HG03571 (cell line): ENCODE data around the gene FAP.

Experiments
- ATAC-seq: cut with Tn5 transposase; IDR thresholded peaks from one replicate; pipeline ENCODE4 v1.9.1; 2021; ENCODE audit not compliant: unreplicated experiment

Gene FAP

DNA sequence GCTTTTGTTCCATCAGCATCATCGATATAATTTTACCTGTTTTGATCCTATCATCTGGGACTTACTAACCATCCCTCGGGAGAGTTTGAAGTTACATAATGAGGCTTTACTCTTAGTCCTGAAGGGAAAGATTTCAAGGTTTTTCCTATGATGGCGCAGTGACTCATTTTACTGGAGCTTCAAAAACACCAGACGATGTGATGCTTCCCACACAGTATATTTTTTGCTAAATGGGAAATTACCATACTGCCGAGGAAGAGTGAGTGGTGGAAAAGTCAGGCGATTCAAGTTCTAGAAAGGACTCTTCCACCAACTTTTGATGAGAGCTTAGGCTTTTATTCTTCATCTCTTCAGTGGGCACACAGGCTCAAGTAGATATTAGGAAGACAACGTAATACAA lies 46.6 kb downstream of the FAP start:
- no peak for ATAC-seq

DNA sequence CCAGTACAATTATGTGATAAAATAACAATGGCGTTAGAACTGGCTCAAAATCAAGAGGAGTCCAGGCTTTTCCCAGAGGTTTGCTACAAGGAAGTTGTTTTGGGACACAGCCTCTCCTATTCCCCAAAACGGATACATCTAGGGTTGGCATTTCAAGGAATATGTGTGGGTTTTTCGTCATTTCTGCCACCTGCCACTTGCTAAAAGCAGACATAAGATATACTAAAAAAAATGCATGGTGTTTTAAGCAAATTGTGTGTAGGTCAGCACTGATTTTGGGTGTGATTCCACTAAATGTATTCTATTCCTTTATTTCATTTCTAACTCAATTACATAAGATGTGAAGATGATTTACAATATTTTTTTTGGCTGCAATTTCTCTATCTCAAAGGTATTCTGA lies 54.8 kb downstream of the FAP start:
- ATAC-seq, result no peak

DNA sequence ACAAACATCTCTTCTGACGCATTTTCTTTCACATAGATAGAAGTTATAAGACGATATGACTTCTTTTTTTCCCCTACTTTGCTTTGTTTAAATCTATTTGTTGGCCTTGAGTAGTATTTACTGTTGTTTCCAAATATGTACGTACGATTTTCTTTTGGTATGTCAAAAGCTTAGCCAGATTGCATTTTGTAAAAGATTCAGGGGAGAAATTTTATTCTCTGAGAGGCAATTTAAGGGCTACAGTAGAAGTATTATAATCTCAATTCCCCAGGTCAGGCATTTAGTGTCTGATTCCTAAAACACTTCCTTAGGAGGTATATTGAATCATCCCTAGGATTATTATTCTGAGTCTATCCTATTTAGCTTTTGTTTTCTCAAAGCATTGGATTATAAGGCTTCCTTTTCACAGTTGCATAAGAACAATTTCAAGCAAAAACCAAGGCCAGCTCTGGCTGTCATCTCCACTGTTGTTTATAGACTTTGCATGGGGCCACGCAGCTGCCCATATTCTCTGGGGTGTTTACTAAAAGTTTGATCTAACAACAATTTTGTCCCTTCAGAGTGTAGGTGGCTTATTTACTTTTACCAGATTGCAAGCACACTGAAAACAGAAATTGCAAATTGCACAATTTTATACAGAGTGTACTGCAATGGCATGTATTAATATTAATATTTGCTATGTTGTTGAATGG lies 57.6 kb downstream of the FAP start:
- no peak for ATAC-seq

DNA sequence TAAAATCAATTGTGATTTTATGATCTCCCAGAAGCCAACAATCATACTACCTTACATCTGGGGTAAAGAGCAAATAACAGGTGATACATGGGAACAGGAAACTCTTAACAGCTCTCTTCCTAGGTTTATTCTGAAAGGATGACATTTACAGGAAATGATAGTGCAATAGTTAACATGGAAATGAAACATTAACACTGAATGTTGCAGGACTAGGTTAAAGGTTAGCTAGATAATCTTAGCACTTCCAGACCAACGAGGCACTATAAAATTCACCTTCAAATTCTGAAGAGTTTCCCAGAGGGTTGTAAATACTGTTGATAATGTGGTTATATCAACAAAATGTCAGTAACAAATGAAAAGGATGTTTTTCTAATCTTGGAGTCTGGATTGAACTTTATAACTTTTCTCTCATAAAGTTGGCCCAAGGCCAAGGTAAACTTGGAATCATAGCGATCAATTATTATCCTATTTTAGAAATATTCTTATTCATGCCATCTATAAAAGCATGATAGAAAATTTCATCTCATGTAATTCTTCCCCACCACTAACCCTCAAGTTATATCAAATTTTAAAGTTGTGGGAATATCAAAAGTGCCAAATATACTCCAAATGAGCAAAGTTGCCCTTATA lies 58.3 kb downstream of the FAP start:
- no peak for ATAC-seq

DNA sequence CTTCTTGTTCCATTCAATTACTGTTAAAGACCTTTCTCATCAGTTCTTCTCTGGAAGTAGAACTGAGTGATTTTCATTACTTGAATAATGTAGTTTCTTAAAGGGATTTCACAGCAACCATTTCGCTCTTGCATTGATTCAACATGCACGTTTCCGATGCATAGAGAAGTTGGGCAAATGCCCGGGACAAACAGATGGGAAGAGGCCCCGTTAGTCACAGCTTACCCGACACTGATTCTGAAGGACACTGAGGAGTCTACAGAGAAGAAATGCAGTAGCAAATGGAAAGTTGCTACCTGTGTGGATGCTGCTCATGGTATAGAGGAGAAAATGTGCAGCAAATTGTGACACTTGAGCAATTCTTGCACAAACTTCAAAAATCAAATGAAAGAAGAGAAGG lies 58.9 kb downstream of the FAP start:
- no peak for ATAC-seq

DNA sequence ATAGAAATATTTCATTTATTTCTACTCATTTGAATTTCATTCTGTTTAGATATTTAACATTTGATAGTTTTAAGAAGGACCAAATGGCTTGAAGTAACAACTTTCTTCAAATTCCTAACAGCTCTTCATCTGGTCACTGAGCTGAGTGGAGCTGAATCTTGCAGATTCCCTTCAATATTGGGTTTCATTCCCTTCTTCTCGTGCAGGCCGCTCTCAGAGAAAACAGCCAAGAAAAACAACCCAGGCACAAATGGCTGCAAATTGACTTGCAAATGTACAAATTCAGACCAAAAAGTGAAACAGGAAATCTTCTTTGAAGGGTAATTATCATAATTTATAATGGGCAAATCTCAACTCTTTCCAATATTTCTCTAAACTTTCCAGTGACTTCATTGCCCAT lies 60.9 kb downstream of the FAP start:
- ATAC-seq, result no peak

DNA sequence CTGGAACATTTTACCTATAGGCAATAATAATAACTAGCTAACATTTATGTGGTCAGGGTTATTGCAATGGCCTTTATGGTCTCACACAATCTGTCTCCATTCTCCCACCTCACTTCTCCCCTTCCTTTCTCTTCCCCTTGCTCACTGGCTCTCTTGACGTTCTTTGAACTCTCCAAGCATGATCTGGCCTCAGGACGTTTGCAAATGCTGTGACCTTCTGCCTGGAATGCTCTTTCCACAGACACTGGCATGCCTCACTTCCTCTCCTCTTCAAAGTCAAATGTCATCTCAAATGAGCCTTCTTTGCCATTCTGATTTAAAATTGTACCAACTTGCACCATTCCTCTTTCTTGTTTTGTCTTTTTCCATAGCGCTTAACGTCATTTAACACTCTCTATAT lies 65.9 kb downstream of the FAP start:
- no peak for ATAC-seq

DNA sequence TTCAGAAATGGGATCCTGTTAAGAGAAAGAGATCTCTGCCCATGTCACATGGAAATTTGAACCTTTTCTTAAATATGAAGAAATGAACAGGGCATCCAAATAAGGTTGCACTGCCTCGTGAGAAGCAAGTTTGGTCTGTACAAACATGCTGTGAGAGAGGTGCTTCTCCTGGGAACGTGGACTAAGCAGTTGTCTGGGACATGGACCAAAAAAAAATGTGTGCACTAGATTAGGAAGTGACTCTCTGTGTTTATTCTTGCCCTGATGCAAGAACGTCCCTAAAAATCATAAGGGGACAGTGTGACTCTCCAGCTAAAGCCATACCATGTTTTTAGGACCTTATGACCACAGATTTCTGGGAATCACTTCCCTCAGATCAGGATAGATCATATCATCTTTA lies 67.5 kb downstream of the FAP start:
- ATAC-seq, result no peak

DNA sequence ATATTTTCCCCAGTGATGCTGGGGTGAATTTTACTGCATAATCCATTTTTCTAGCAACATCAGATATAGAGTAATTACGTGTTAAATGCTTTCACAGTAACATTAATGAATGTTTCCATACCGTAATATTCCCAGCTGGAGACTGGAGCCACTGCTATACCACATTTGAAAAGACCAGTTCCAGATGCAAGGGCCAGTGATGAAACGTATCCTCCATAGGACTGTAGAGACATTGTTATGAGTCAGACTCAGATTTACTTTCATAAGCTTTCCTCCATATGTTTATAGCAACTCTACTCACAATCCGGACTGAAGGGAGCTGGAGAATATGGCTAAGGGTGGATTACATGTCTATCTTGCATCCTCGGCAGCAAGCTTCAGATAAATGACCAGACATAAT lies 68.5 kb downstream of the FAP start:
- no peak for ATAC-seq

DNA sequence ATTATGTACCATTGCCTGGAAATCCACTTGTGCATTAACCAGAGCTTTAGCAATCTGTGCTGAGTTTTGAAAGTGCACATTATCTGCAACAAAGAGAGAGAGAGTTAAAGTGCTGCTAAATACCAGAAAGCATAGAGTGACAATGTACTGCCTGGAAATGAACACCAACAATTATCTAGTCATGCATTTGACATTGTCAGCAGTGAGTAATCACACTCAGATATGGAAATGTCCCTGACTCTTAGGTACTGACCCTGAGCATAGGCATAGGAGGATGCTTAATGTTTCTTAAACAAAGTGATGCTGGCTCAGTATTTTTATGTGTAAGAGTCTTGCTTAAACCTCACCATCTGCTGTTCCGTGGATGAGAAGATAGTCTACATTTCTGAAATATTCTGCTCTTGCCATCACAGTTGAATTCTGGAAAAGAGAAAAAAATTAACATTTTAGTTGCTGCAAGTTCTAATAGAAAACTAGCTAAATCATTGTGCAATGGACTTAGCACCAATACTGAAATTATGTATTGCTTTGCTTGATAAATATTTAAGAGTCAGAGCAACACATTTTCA lies 70.4 kb downstream of the FAP start:
- ATAC-seq, result no peak

DNA sequence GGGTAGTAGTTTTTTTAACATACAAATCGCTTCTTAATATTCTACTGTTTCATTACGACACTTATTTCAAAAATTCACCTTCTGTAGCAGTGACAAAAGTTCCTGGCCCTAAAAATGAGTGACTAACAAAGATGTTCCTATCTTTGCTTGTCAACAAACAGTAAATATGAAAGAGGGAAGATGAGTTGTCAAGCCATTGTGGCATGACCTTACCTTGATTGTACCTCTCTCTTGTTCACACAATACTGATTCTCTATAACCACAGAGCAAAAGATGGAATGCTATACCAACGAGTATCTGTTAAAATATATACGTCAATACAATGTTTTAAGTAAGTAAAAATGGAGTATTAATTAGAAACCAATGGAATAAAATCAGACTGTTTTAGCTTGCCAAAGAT lies 76.5 kb downstream of the FAP start:
- ATAC-seq, result no peak

DNA sequence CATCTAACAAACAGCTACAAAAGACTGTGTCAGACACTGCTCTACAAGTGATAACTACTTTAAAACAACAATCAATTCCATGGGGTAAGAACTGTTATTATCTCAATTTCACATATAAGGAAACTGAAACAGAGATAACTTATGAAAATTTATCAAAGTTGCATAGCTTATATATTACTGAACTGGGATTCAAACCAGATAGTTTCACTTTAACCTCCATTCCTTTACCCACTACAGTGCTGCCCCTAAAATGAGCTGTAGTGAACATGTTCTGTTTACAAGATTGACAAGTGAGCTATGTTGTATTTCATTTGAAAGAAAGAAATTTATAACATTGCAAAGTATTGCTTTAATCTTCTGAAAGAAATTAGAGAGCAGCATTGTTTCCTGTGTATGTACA lies 77.1 kb downstream of the FAP start:
- no peak for ATAC-seq

DNA sequence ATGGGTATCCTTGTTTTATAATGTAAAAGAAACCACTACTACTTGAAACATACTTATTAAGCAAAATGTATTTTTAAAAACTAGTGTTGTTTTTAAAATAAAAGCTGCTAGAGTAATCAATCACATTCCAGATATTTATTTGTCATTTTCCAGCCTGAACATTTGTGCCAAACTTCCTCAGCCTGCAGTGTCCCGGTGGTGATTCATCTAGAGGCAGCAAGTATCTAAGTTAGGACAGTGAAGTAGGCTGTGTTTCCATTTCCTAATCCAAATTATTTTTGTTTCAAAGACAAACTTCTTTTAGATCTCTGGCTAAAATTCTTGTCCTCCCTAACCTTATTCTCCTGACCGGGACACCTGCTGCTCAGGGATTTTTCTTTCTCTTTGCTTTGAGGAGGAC lies 78.4 kb downstream of the FAP start:
- no peak for ATAC-seq

DNA sequence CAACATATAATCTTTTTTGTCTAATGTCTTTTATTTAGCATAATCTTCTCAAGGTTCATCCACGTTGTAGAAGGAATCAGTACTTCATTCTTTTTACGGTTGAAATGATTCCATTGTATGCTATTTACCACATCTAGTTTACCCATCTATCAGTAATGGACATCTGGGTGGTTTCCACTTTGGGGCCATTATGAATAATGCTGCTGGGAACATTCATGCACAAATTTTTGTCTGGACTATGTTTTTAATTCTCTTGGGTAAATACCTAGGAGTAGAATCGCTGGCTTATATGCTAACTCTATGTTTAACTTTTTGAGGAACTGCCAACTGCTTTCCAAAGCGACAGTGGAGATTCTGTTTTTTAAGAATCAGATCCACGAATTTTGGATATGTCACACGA lies 83.8 kb downstream of the FAP start:
- no peak for ATAC-seq

DNA sequence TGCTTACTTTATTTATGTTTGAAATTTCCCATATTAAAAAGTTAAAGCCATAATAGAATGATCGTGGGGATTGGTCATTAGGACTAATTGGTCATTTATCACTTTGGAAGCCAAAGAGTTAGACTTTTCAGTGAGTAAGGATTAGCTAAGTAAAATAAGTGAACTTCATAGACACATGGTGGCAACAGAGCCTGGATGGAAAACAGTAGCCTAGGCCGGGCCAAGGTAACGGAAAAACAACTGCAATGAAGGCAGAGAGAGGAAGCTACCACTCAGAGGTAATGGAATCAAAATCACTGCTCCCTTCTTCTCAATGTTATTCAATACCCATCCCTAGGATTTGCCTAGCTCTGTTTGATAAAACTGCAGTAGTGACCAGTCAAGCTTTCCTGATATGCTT lies 87.1 kb downstream of the FAP start:
- ATAC-seq, result no peak

DNA sequence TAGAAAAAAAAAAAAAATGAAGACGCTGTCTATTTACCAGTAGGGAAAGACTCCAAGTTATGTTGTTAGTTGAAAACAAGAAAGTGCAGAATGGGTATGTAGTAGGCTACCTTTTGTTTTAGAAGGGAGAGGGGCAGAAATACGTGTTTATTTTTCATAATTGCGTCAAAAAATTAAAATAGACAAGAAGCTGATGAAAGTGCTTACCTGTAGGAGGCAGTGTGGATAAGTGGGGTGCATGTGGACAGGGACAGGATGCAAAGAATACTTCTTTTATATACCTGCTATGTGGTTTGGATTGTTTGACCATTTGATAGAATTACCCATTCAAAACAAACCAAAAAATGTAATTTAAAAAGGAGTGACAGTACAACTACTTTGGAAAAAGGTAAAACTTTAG lies 88.2 kb downstream of the FAP start:
- no peak for ATAC-seq

DNA sequence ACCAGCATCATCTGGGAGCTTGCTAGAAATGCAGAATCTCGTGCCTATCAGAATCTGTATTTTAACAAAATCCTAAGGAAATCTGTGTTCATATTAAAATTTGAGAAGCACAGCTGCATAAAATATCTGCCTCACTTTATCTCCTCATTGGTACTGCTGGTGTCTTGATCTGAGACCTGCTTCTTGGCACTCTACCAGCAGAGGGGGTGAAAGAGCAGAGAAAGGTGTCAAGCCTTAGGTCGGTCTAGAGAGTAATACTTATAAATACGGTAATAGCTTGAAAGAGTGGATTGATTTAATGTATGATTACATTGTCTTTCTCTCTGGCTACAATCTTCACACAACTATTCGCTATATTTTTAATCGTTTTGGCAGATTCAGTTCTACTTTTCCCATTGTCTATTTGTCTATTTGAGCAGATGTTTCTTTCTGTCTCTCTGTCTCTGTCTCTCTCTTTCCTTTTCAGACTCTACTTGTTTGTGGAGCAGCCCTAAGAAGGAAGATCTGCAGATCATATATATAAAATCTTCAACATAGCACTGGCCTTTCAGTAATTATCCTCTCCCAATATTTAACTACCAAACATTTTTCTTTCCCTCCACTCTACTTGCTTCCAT lies 89.5 kb downstream of the FAP start:
- peak; percentile 90 for ATAC-seq

DNA sequence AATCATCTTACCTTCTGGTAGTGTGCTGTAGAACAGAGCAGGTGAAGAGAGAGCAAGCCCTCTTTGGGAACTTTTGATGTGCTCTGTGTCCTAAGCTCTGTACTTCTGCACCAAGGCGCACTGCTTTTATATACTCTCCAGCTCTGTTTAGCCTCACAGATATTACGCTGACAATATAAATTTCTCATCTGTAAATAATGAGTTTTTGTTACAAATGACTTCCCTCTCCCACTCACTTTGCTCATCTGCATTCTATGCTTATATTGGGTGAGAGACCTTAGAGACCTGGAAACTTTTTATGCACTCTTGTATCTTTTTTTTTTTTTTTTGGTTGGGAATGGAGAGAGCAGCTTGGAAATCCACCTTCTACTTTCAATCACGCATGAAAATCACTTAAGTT lies 91.1 kb downstream of the FAP start, which contains the start of gene GCG:
TSS of gene GCG (minus strand) at position 101 of the 400 bp plus-strand sequence. CDS start 3,069 bp downstream, outside the sequence.
- no peak for ATAC-seq

DNA sequence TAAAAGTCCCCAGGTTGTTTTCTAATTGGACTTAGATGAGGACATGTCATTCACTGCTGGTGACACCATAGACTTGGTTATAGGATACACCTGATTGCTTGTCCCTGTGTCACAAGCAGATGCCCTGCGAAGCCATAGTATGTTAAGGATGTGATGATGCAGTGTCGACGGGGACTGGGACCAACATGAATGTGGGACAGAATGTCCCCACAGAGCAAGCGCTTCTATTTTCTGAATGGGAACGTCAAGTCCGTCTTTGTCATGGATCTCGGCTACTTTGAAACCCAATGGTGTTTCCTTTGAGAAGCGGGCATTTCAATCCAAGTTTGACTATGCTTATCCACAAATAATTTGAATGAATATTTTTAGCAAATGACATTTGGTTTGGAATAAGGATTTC lies 93.3 kb downstream of the FAP start:
- ATAC-seq, result no peak

DNA sequence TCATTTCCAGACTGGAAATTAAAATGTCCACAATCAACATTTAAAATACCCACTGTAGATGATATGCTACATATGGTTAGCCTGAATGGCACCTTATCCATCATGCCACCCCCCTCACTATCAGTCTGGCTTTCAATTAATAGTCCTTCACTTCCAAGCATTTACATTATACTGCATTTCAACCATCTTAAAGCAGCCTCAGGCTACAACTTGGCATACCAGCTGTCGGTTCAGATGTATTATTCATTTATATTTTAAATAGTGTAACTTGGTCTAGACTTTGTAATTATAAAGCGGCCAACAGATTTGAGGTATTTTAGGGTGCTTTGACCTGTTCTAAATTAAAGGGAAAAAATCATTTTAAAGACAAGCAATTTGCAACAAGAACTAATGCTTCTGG lies 93.8 kb downstream of the FAP start:
- no peak for ATAC-seq

DNA sequence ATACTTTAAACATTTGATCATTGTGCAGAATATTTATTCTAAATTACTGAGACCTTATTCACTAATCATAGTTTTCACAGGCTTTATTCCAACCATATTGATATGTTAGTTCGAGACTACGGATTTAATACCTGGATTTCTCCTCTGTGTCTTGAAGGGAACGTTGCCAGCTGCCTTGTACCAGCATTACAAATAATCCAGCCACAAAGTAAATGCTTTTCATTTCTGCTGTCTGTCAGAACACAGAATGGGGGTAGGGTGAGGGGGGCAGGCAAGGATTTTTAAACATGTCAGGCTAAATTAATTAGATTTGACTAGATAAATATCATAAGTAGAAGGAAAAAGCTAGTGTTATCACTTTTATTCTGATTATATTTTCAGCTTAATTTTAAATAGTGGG lies 94.3 kb downstream of the FAP start:
- ATAC-seq, result no peak

DNA sequence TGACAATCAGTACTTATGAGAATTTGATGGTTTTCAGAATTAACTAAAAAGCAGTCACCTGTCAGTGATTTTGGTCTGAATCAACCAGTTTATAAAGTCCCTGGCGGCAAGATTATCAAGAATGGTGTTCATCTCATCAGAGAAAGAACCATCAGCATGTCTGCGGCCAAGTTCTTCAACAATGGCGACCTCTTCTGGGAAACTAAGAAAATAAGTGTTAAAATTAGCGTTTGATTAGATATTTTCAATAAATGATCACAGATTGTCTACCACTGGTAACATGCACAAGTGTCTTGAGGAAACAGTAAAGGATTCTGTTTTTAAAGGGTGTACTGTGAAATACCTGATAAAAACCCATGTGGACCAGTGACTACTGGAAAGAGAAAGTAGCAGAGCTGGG lies 99.3 kb downstream of the FAP start:
- no peak for ATAC-seq
